GM23338 (cell line): ENCODE results near the gene PAFAH2. TPM values are rescaled to one million over a fixed set of nuclear protein-coding genes. Genes with fewer than 3 reads are reported as not detected.

Experiments
- ATAC-seq: fragments of 200-7000 bp; cut with Tn5 transposase; 3 replicates; pipeline ENCODE4 v1.9.1; 2020
- DNase-seq: peaks from one replicate; pipeline ENCODE4 v3.0.0-alpha.2; 2015; ENCODE audit warnings: low spot score
- H2AFZ ChIP-seq: fragments of 200-600 bp; sonication (generic); 2 replicates; pipeline ENCODE4 v1.8.0; 2016; ENCODE audit warnings: antibody characterized with exemption, mild to moderate bottlenecking, moderate library complexity
- H3F3A ChIP-seq: fragments of 200-600 bp; sonication (generic); replicated peaks from 2 replicates; pipeline ENCODE4 v1.8.0; 2017; ENCODE audit warnings: antibody characterized with exemption, mixed run types, low read depth
- H3K27ac ChIP-seq: fragments of 200-600 bp; sonication (generic); 2 replicates; pipeline ENCODE4 v1.6.1; 2016; ENCODE audit warnings: low read depth
- H3K27me3 ChIP-seq: fragments of 200-600 bp; sonication (generic); 2 replicates; pipeline ENCODE4 v1.8.0; 2016; ENCODE audit warnings: mild to moderate bottlenecking, mixed run types, moderate library complexity; ENCODE audit not compliant: insufficient read depth
- H3K36me3 ChIP-seq: fragments of 200-600 bp; sonication (generic); 2 replicates; pipeline ENCODE4 v1.8.0; 2016; ENCODE audit warnings: mild to moderate bottlenecking; ENCODE audit not compliant: insufficient read depth
- H3K4me1 ChIP-seq: fragments of 200-600 bp; sonication (generic); 2 replicates; pipeline ENCODE4 v1.8.0; 2016; ENCODE audit warnings: mild to moderate bottlenecking, moderate library complexity; ENCODE audit not compliant: insufficient read depth
- H3K4me2 ChIP-seq: fragments of 200-600 bp; sonication (generic); 2 replicates; pipeline ENCODE4 v1.7.1; 2017; ENCODE audit warnings: mixed run types
- H3K4me3 ChIP-seq: fragments of 200-600 bp; sonication (generic); 2 replicates; pipeline ENCODE4 v1.6.1; 2016; ENCODE audit warnings: mixed run types
- H3K79me2 ChIP-seq: fragments of 200-600 bp; sonication (generic); replicated peaks from 2 replicates; pipeline ENCODE4 v1.8.0; 2017; ENCODE audit warnings: mild to moderate bottlenecking; ENCODE audit not compliant: insufficient read depth
- H3K9me2 ChIP-seq: fragments of 200-600 bp; sonication (generic); 2 replicates; pipeline ENCODE4 v1.8.0; 2017; ENCODE audit not compliant: insufficient read depth
- H4K20me1 ChIP-seq: fragments of 200-600 bp; sonication (generic); replicated peaks from 2 replicates; pipeline ENCODE4 v1.8.0; 2017; ENCODE audit warnings: mild to moderate bottlenecking; ENCODE audit not compliant: insufficient read depth
- H3K27ac Mint-ChIP-seq: 2 replicates; pipeline ENCODE4 v1.8.0; 2020; ENCODE audit warnings: inconsistent platforms, mild to moderate bottlenecking, moderate library complexity, mixed read lengths
- H3K27me3 Mint-ChIP-seq: 3 replicates; pipeline ENCODE4 v1.8.0; 2022; ENCODE audit warnings: low read depth, mild to moderate bottlenecking, moderate library complexity, mixed read lengths, inconsistent platforms; ENCODE audit not compliant: insufficient read depth, poor library complexity
- H3K36me3 Mint-ChIP-seq: 3 replicates; pipeline ENCODE4 v1.8.0; 2021; ENCODE audit warnings: low read depth, mild to moderate bottlenecking, inconsistent platforms, moderate library complexity, mixed read lengths
- H3K4me1 Mint-ChIP-seq: 3 replicates; pipeline ENCODE4 v1.8.0; 2020; ENCODE audit warnings: mild to moderate bottlenecking, inconsistent platforms, mixed read lengths
- H3K4me3 Mint-ChIP-seq: 3 replicates; pipeline ENCODE4 v1.8.0; 2021; ENCODE audit warnings: moderate library complexity, mild to moderate bottlenecking, inconsistent platforms, mixed read lengths
- H3K9me3 Mint-ChIP-seq: 3 replicates; pipeline ENCODE4 v1.8.0; 2020; ENCODE audit warnings: moderate library complexity, mild to moderate bottlenecking, inconsistent platforms, mixed read lengths
- CREB1 ChIP-seq: fragments of 250-450 bp; sonication (Bioruptor Pico); IDR thresholded peaks from 2 replicates; pipeline ENCODE4 v1.5.0; 2020; ENCODE audit warnings: low read depth, mild to moderate bottlenecking, moderate library complexity
- EZH2 ChIP-seq: fragments of 200-600 bp; sonication (generic); IDR thresholded peaks from one replicate; pipeline ENCODE4 v1.8.0; 2017; ENCODE audit warnings: antibody characterized with exemption, mild to moderate bottlenecking, low read depth; ENCODE audit not compliant: unreplicated experiment
- EZH2phosphoT487 ChIP-seq: fragments of 200-600 bp; sonication (generic); IDR thresholded peaks from one replicate; pipeline ENCODE4 v1.8.1; 2018; ENCODE audit warnings: antibody characterized with exemption; ENCODE audit not compliant: unreplicated experiment
- JUNB ChIP-seq: IDR thresholded peaks from one replicate; pipeline ENCODE4 v1.6.1; 2016; ENCODE audit warnings: antibody characterized with exemption; ENCODE audit not compliant: unreplicated experiment
- STAT1 ChIP-seq: IDR thresholded peaks from one replicate; pipeline ENCODE4 v1.6.1; 2016; ENCODE audit warnings: antibody characterized with exemption; ENCODE audit not compliant: unreplicated experiment
- ZNF331 ChIP-seq: fragments of 250-450 bp; sonication (Bioruptor Pico); IDR thresholded peaks from 2 replicates; pipeline ENCODE4 v1.5.0; 2020; ENCODE audit warnings: low read depth, mild to moderate bottlenecking, moderate library complexity
- polyA plus RNA-seq: library from polyadenylated mRNA; unstranded; fragments of >200 nt; fragmentation: Nextera tagmentation; extraction: Ambion mirVana; gene quantifications from 2 replicates; pipeline ENCODE4 v1.2.1, GENCODE V29; 2016
- total RNA-seq: library from RNA; depleted of rRNA; stranded (reverse); fragments of >200 nt; shearing (Covaris generic); gene quantifications from 2 replicates; pipeline ENCODE4 v1.2.3, GENCODE V29; 2014
- TF ChIP-seq, protein P1 (sequence below), 2 experiments: fragments of 200-600 bp in 1 of 2; sonication (generic) in 1 of 2; conservative IDR thresholded peaks; 2 replicates each; pipeline versions ENCODE4 v1.5.1 to v1.6.1; 2016 to 2017; ENCODE audit warnings: antibody characterized with exemption in 2 of 2, low read depth in 2 of 2, mild to moderate bottlenecking in 2 of 2, moderate library complexity in 1 of 2
- TF ChIP-seq, protein P2 (sequence below): IDR thresholded peaks from 2 replicates; pipeline ENCODE4 v1.6.1; 2016; ENCODE audit warnings: antibody characterized with exemption
- TF ChIP-seq, protein P3 (sequence below): IDR thresholded peaks from one replicate; pipeline ENCODE4 v1.6.1; 2018; ENCODE audit warnings: antibody characterized with exemption; ENCODE audit not compliant: unreplicated experiment
- TF ChIP-seq, protein P4 (sequence below): fragments of 250-450 bp; sonication (Bioruptor Pico); IDR thresholded peaks from 2 replicates; pipeline ENCODE4 v1.5.0; 2020; ENCODE audit warnings: mild to moderate bottlenecking, moderate library complexity

Gene PAFAH2
- total and polyA plus RNA-seq, 2 experiments from 2014 or later: 5.7 to 10.3 TPM

DNA sequence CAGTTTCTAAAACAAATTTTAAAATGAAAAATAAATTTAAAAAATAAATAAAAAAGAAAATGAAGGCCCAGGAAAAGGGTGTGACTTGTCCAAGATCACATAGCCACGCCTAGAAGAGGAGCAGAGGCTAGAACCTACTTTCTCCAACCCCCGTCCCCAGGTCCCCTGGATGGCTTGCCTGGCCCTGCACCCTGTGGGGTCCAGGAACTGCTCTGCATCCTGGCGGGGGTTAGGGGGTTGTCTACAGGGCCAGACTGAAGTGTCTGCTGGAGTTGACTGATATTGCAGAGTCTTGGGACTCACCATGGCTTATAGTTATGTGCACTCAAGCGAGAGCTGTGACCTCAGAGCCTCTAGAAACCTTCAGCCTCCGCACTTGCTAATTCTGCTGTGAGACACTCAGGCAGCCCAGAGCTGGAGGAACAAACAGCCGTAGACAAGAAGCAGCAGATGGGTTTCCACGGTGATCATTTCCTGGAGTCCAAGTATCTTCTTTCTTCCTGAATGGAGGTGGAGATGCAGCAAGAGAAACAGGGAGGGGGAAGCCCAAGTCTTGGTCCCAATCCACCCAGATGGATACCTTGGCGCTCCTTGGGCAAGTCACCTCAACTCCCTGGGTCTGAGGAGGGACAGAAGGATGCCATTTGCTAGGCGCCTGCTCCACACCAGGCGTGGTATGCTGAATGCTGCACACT, 18.5 kb upstream of the PAFAH2 start (continued):
- TF ChIP-seq JUNB (no peak), EZH2phosphoT487 (no peak), CREB1 (no peak), ZNF331 (no peak), STAT1 (no peak)
- TF ChIP-seq, protein P1, sequence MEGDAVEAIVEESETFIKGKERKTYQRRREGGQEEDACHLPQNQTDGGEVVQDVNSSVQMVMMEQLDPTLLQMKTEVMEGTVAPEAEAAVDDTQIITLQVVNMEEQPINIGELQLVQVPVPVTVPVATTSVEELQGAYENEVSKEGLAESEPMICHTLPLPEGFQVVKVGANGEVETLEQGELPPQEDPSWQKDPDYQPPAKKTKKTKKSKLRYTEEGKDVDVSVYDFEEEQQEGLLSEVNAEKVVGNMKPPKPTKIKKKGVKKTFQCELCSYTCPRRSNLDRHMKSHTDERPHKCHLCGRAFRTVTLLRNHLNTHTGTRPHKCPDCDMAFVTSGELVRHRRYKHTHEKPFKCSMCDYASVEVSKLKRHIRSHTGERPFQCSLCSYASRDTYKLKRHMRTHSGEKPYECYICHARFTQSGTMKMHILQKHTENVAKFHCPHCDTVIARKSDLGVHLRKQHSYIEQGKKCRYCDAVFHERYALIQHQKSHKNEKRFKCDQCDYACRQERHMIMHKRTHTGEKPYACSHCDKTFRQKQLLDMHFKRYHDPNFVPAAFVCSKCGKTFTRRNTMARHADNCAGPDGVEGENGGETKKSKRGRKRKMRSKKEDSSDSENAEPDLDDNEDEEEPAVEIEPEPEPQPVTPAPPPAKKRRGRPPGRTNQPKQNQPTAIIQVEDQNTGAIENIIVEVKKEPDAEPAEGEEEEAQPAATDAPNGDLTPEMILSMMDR (conservative IDR thresholded peaks at IDR 0.05; ENCODE audit: low read depth in 2 of 2): no peak
- TF ChIP-seq, protein P2, sequence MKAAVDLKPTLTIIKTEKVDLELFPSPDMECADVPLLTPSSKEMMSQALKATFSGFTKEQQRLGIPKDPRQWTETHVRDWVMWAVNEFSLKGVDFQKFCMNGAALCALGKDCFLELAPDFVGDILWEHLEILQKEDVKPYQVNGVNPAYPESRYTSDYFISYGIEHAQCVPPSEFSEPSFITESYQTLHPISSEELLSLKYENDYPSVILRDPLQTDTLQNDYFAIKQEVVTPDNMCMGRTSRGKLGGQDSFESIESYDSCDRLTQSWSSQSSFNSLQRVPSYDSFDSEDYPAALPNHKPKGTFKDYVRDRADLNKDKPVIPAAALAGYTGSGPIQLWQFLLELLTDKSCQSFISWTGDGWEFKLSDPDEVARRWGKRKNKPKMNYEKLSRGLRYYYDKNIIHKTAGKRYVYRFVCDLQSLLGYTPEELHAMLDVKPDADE: no peak

DNA sequence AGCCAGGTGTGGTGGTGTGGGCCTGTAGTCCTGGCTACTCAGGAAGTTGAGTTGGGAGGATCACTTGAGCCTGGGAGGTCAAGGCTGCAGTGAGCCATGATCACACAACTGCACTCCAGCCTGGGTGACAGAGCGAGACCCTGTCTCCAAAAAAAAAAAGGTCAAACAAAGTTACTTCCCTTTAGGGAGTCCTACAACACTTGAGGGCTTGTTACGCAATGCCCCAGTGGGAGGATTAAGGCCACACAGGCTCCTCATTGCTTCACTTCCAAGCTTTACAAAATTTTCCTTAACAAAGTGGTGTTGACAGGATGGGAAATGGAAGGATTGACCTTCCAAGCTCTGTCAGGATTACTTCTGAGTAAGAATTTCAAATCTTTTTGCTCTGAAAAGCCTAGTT, 17.5 kb upstream of the PAFAH2 start:
- DNase-seq (no peak), ATAC-seq (no peak)
- Histone ChIP-seq H3K79me2 (no peaks in the 10 kb centered on the region), H3F3A (0 out of 2 replicates have a peak, but pooled peaks cover 5% of the 10 kb centered on the region), H3K4me1 (peaks cover 8% of the 10 kb centered on the region), H3K4me3 (no peak overlapping the region), H3K4me2 (no peak overlapping the region), H4K20me1 (no peaks in the 10 kb centered on the region), H3K27me3 (no peaks in the 10 kb centered on the region), H3K36me3 (no peaks in the 10 kb centered on the region), H3K9me2 (no peaks in the 10 kb centered on the region), H2AFZ (no peak overlapping the region), H3K27ac (no peak overlapping the region)
- Mint-ChIP-seq H3K36me3 (no peaks in the 10 kb centered on the region), H3K27me3 (peaks cover 15% of the 10 kb centered on the region), H3K27ac (no peak overlapping the region), H3K9me3 (no peaks in the 10 kb centered on the region), H3K4me3 (no peak overlapping the region), H3K4me1 (peaks cover 27% of the 10 kb centered on the region)
- TF ChIP-seq, protein P2: no peak
- TF ChIP-seq EZH2 (no peak), JUNB (no peak), EZH2phosphoT487 (no peak), ZNF331 (no peak)
- TF ChIP-seq, protein P3, sequence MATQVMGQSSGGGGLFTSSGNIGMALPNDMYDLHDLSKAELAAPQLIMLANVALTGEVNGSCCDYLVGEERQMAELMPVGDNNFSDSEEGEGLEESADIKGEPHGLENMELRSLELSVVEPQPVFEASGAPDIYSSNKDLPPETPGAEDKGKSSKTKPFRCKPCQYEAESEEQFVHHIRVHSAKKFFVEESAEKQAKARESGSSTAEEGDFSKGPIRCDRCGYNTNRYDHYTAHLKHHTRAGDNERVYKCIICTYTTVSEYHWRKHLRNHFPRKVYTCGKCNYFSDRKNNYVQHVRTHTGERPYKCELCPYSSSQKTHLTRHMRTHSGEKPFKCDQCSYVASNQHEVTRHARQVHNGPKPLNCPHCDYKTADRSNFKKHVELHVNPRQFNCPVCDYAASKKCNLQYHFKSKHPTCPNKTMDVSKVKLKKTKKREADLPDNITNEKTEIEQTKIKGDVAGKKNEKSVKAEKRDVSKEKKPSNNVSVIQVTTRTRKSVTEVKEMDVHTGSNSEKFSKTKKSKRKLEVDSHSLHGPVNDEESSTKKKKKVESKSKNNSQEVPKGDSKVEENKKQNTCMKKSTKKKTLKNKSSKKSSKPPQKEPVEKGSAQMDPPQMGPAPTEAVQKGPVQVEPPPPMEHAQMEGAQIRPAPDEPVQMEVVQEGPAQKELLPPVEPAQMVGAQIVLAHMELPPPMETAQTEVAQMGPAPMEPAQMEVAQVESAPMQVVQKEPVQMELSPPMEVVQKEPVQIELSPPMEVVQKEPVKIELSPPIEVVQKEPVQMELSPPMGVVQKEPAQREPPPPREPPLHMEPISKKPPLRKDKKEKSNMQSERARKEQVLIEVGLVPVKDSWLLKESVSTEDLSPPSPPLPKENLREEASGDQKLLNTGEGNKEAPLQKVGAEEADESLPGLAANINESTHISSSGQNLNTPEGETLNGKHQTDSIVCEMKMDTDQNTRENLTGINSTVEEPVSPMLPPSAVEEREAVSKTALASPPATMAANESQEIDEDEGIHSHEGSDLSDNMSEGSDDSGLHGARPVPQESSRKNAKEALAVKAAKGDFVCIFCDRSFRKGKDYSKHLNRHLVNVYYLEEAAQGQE: no peak
- TF ChIP-seq, protein P4, sequence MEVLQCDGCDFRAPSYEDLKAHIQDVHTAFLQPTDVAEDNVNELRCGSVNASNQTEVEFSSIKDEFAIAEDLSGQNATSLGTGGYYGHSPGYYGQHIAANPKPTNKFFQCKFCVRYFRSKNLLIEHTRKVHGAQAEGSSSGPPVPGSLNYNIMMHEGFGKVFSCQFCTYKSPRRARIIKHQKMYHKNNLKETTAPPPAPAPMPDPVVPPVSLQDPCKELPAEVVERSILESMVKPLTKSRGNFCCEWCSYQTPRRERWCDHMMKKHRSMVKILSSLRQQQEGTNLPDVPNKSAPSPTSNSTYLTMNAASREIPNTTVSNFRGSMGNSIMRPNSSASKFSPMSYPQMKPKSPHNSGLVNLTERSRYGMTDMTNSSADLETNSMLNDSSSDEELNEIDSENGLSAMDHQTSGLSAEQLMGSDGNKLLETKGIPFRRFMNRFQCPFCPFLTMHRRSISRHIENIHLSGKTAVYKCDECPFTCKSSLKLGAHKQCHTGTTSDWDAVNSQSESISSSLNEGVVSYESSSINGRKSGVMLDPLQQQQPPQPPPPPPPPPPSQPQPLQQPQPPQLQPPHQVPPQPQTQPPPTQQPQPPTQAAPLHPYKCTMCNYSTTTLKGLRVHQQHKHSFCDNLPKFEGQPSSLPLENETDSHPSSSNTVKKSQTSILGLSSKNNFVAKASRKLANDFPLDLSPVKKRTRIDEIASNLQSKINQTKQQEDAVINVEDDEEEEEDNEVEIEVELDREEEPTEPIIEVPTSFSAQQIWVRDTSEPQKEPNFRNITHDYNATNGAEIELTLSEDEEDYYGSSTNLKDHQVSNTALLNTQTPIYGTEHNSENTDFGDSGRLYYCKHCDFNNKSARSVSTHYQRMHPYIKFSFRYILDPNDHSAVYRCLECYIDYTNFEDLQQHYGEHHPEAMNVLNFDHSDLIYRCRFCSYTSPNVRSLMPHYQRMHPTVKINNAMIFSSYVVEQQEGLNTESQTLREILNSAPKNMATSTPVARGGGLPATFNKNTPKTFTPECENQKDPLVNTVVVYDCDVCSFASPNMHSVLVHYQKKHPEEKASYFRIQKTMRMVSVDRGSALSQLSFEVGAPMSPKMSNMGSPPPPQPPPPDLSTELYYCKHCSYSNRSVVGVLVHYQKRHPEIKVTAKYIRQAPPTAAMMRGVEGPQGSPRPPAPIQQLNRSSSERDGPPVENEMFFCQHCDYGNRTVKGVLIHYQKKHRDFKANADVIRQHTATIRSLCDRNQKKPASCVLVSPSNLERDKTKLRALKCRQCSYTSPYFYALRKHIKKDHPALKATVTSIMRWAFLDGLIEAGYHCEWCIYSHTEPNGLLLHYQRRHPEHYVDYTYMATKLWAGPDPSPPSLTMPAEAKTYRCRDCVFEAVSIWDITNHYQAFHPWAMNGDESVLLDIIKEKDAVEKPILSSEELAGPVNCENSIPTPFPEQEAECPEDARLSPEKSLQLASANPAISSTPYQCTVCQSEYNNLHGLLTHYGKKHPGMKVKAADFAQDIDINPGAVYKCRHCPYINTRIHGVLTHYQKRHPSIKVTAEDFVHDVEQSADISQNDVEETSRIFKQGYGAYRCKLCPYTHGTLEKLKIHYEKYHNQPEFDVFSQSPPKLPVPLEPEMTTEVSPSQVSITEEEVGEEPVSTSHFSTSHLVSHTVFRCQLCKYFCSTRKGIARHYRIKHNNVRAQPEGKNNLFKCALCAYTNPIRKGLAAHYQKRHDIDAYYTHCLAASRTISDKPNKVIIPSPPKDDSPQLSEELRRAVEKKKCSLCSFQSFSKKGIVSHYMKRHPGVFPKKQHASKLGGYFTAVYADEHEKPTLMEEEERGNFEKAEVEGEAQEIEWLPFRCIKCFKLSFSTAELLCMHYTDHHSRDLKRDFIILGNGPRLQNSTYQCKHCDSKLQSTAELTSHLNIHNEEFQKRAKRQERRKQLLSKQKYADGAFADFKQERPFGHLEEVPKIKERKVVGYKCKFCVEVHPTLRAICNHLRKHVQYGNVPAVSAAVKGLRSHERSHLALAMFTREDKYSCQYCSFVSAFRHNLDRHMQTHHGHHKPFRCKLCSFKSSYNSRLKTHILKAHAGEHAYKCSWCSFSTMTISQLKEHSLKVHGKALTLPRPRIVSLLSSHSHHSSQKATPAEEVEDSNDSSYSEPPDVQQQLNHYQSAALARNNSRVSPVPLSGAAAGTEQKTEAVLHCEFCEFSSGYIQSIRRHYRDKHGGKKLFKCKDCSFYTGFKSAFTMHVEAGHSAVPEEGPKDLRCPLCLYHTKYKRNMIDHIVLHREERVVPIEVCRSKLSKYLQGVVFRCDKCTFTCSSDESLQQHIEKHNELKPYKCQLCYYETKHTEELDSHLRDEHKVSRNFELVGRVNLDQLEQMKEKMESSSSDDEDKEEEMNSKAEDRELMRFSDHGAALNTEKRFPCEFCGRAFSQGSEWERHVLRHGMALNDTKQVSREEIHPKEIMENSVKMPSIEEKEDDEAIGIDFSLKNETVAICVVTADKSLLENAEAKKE: no peak
